GM19328 (cell line): ENCODE measurements around the gene MPDU1.
"Not testable (repeated sequence)": the region's sequence is repeated elsewhere in the genome, so short reads cannot be mapped to it uniquely, and the experiment has no call there.

Source experiments
- ATAC-seq: cut with Tn5 transposase; IDR thresholded peaks from one replicate; pipeline ENCODE4 v1.9.1; 2021; ENCODE audit warnings: mild to moderate bottlenecking, moderate library complexity; ENCODE audit not compliant: unreplicated experiment

MPDU1 gene

DNA sequence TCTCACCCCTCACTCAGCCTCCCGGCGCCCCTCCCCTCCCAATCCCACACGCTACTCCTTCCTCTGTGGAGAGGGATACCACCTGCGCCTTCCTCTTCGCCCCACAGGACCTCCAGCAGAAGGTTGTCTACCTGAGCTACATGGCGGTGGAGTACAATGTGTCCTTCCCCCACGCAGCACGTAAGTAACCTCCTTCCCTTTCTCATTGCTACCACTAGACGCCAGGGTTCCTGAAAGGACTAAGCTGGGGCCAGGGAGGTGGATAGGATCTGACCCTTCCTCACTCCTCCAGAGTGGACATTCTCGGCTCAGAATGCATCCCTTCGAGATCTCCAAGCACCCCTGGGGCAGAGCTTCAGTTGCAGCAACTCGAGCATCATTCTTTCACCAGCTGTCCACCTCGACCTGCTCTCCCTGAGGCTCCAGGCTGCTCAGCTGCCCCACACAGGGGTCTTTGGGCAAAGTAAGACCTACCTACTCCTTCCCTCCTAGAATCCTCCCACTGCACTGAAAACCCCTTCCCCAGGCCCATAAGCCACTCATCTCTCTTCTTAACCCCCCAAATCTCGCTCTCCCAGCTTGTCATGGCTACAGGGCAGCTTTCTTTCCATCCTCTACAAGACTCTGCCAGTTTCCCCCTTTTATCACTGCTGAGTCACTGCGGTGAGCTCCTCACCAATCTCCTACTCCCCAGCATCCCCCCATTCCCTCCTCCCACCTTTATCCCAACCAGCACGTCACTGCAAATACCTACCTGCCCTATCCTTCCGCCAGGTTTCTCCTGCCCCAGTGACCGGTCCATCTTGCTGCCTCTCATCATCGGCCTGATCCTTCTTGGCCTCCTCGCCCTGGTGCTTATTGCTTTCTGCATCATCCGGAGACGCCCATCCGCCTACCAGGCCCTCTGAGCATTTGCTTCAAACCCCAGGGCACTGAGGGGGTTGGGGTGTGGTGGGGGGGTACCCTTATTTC, 2.8 kb upstream of the MPDU1 start:
- no peak for ATAC-seq

DNA sequence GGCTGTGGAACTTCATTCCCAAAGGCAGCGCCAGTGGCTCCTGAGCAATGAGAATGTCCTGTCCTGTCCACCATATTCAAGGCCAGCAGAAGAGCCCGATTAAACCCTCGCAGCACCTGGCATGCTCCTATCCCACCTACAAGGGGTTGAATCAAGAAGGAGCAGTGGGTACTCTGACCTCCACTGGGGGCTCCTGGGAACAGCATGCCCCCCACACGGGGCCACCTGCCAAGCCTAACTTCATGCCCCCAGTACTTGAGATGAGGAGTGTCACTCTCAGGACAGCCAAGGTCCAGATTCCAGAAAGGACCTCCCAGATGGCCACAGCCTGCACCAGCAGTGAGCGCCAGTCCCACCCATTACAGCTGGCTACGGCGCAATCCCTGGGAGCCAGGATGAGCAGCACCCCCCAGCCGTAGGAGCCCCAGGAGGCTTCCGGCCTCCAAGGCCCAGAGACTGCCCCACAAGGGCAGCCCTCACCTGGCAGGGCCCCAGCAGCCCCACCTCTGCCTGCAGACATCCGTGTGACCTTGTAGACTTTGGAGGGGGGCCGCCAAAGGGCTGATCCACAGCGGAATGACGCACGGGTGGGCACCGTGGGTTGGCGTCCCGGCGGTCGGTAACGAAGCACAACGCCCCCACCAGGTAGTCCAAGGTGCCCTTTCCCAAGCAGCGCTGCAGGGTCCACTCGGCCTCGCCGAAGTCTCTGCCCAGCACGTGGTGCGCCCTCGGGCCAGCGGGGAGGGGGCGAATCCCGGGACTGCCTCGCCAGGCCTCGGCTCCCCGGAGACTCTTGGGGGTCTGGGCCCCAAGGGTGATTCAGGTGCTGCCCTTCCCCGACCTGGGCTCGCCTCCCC, 1.0 kb upstream of the MPDU1 start:
- no peak for ATAC-seq

DNA sequence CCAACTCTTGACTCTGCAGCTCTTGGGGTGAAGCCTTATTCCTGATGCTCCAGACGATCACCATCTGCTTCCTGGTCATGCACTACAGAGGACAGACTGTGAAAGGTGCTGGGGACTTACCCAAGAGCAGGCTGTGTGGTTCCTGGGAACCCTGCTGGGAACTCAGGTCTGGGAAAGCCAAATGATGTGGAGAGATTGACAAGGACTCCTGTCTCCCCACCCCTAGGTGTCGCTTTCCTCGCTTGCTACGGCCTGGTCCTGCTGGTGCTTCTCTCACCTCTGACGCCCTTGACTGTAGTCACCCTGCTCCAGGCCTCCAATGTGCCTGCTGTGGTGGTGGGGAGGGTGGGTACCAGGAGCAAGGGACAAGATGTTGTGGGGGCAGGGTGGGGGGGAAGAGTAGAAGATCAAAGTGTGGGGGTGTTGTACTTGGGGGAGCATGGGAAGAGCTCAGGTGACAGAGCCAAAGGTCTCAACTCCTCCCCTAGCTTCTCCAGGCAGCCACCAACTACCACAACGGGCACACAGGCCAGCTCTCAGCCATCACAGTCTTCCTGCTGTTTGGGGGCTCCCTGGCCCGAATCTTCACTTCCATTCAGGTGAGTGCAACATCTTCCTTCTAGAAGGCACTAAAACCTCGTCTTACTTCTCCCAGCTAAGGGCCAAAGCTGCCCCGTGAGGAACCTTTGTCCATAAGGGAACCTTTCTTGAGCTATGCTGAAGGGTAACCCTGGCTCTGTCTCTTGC, 3.2 kb downstream of the MPDU1 start:
- ATAC-seq: no peak

DNA sequence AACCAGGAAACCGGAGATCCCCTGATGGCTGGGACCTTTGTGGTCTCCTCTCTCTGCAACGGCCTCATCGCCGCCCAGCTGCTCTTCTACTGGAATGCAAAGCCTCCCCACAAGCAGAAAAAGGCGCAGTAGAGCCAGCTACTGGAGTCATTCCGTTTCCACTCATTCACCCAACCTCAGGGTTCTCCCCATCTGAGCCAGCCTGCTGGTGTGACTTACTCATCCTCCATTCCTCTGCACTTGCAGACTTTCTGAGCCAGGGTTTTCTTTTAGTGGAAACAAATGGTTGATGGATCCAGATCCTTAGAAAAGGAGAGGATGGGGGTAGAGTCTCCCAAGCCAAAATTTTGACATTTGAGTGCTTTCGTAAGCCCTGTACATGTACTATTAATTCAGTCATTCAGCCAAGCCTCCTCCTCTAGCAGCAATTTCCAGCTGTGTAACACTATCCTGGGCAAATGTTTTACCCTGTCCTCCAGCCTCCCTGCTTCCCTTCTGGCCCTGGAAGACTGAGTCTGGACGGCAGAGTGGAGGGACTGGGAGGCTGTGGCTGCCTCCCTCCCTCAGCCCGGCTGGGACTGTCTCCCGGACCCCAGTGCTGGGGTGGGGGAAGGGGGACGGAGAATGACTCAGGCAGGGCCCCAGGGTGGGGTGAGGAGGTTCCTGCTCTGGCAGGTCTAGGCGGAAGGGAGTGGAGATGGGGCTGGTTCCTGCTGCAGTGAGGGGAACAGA, 3.9 kb downstream of the MPDU1 start:
- no peak for ATAC-seq

DNA sequence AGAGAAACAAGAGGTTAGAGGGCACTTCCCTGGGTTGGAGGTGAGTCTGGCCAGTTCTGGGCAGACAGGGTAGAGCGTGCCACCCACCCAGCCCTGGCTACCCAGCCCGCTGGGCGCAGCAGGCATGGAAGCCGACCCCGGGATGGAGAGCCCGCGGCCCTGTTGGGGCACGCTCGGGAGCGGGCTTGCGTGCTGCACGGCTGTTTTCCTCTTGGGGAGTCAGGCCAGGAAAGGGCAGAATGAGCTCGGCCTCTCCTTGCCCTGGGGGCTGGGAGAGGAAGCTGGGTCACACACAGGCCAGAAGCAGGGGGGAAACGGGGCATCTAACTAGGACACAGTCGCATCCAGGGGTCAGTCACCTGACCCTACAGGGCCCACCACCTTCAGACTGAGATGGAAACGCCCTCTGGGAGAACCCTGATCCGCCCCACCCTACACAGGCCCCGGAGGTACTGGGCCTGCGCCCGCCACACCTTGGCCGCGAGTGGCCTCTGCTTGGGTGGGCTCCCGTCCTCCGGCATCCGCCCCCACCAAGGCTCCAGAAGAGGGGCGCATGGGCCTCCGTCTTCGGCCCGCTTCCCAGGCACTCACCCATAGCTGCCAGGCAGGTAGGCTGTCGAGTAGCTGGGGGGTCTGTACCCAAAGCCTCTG, 5.0 kb downstream of the MPDU1 start:
- no peak for ATAC-seq

DNA sequence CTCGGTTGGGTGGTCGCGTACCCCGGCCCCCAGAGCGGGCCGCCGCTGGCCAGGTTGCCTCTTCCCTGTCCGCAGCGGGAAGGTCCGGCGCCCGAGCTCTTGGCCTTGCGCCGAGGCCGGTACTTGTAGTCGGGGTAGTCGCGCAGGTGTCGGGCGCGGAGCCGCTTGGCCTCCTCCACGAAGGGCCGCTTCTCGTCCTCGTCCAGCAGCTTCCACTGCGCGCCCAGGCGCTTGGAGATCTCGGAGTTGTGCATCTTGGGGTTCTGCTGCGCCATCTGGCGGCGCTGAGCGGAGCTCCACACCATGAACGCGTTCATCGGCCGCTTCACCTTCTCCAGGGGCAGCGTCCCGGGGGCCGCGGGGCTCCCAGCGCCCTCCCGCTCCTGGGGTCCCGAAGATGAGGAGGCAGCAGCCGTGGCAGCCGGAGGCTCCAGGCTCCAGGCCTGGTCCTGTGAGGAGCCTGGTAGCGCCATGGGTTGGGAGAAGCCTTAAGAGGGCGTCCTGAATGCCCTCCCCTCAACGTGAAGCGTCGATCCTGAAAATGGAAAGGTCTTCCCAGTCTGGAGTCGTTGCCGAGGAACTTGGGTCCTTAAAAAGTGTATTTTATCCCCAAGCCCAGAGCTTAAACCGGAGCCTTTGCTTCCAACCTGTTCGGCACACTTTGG, 5.7 kb downstream of the MPDU1 start:
- ATAC-seq: no peak

DNA sequence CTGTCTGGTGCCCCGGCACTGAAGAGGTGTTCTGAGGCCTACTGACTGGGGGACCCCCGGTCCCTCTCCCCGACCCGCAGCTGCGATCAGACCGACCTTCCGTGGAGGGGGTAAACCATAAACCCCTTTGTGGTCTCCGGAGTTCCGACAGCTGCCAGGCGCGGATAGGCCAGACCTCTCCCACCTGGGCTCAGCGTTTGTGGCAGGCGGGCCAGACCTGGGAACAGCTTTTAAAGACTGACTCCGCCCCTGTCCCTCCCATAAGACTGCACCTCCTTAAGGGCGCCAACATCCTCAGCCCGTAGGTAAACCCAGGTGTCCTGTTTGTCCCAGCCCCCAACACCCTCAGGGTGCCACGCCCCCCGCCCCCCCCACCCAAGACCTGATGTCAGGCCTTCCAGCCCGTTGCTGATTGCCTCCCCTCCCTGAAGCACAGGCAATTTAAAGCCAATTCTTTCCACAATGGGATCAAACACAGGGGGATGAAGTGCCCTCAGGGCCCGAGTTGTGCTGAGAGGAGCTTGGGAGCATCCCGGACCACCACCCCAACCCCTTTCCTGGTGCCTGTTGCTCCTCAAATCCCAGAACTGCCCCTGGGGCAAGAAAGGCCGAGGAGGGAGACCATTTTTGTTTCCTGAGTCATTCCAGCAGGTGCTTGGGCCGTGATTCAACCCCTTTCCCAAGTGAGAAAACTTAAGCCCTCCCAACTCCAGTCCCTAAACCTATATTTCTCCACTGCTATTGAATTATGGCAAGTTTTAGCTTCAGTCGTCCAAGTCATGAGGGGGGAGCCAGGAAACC, 6.4 kb downstream of the MPDU1 start, which contains the start of gene SOX15:
SOX15 (minus strand) TSS at position 204 of the 801 bp plus-strand sequence. CDS start 418 bp downstream, outside the sequence.
- no peak for ATAC-seq

DNA sequence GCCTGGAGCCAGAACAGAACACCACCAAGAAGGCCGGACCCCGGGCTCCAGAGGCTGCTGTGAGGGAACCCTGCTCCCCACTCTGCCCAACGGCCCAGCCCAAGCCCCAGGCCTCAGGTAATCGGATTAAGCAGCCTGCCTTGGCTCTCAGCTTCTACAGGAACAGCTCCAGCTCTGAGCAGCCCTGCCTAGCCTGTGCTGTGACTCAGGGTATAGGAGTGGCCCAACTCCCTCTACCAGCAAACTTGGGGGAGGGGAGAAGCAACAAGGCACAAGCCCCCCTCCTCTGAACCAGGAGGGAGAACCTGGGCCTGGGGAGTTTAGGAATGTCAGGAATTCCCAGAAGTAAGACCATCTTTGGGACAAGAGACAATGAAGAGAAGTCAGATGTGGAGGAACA, 7.1 kb downstream of the MPDU1 start:
- no peak for ATAC-seq

DNA sequence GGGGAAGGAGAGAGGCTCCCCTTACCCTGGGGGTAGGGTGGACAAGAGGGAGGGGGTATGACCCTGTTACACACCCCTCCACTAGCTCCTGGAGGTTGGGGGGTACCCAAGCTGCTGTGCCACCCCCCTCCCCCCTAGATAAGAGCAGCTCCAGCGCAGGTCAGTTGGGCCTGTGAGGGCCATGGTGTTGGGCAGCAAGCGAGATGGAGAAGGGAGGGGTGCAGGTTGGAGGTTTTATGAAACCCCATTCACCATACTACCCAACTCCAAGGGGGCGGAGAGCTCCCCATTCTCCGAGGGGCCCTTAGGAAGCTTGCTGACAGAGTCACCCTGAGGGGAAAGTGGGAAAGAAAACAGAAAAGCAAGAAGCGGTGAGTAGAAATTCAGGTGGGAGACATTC, 7.9 kb downstream of the MPDU1 start:
- ATAC-seq: no peak

DNA sequence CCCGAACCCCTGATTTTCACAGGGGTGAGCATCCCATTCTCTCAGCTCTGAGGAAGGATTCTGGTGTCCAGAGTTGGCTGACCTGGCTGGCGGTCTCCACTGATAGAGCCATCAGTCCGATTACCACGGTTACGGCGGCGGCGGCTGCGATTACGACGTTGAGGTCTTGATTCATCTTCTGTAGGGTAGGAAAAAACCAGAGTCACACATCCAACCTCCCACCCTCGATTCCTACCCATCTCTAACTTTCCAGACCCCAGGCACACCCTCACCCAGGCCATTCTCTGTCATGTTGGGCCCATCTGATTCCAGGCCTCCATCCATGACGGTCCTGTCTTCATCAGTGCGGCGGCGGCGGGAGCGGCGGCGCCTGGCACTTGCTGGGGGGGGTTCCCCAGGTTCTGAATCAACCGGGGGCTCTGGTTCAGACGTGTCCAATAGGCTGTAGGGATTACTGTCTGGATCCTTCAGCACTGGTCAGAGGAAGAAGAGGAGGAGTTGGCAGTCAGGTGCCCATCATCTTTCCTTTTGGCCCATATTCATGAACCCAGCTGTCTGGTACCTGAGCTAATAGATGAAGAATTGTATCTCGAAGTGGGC, 8.9 kb downstream of the MPDU1 start:
- no peak for ATAC-seq

DNA sequence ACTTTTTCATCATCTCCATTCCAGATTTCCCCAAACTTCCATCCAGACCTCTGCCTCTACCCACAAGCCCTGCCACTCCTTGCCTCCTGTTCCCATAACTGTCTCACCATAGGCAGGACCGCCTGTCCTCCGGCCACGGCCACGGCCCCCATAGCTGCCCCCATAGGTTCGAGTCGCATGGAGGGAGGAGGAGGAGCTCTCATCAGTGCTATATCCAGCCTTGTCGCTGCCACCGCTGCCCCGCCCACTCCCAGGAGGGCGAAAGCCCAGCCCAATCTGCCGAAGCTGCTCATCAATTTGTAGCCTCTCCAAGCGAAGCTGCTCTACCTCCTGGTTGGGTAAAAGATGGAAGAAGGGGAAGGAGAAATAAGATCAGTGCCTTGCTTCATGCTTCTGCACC, 9.6 kb downstream of the MPDU1 start:
- ATAC-seq: no peak

DNA sequence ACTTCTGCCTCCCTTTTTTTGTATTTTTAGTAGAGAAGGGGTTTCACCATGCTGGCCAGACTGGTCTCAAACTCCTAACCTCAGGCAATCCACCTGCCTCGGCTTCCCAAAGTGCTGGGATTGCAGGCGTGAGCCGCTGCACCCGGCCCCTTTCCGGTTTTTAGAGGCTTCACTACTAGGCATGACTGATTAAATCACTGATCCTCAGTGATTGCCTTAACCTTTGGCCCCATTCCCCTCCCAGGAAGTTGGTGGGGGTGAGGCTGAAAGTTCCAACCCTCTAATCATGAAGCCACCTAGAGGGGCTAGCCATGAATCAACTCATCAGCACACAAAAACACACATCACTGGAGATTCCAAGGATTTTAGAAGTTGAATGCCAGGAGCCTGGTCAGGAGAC, 13.9 kb downstream of the MPDU1 start:
- not testable (repeated sequence) for ATAC-seq

DNA sequence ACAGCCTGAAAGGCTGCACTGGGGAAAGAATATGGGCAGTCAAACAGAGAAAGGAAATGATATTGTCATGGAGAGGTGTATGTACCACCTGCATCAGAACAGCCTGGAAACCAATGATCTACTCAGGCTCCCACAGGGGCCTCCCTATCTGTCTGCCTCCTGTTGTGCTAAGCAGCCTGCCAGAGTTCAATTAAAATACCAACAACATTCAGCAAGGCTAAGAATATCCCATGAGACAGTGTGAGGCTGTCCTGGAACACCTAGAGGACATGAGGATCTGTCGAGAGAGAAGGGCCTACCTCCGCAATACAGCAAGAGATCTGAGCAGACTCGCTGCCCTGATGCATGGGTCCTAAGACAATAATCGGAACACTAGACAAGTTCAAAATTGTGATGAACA, 22.6 kb downstream of the MPDU1 start:
- no peak for ATAC-seq

DNA sequence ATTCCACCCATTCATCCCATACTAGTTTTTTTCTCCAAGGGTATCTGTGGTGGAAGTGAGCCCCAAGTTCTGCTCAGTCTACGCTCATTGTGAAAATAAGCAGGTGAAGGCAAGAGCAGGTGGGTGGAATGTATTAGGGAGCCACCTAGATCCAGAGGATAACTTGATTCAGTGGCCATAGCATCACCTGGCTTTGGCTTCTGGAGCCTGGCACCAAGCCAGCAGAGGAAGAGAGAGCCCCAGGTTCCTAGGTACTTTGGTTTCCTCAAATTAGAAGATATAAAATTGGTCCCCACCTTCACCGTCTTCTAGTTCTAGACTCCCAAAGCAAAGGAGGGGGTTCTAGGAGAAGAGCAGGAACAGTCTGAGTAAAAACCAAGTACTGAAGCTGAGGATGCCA, 27.0 kb downstream of the MPDU1 start:
- ATAC-seq: no peak

DNA sequence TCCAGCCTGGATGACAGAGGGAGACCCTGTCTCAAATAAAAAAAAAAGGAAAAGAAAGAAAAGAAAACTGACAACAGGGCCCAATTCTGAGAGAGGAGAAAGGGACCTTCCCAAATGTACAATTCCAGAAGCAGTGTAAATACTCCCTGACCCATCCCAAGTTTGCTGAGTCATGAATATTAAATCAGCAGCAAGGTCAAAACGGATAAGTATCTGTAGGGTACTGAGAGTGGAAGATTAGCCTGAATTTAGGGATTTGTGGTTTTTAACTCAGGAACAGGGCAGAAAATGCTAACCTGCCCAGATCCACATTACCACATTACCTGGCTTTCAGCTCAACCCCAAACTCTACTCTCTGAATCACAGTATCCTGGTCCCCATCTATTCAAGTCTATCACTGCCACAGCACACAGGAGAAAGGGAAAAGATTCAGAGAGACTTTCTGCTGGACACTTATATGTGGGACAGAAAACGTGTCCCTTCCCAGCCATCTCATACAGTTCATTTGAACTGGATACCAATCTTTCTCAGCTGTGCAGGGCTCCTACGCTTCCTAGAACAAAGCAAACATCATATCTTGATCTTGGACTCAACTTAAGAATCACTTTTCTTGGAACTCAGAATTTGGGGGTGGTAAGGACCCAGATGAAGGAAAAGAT, 28.1 kb downstream of the MPDU1 start:
- no peak for ATAC-seq

DNA sequence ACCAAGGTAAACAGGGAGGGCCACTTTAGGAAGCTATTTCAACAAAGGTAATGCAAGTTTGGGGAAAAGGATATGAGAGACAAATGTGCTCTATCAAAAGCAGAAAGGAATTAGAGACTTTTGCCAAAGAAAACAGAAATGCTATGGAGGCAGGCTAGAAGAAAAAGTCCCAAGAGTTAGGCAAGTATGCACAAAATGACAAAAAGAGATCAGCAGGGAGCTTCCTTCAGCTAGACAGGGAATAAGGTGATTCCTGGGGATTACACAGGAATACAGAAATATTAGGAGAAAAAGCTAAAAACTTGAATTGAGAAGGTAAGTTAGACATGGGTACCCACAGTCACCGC, 28.6 kb downstream of the MPDU1 start:
- no peak for ATAC-seq

DNA sequence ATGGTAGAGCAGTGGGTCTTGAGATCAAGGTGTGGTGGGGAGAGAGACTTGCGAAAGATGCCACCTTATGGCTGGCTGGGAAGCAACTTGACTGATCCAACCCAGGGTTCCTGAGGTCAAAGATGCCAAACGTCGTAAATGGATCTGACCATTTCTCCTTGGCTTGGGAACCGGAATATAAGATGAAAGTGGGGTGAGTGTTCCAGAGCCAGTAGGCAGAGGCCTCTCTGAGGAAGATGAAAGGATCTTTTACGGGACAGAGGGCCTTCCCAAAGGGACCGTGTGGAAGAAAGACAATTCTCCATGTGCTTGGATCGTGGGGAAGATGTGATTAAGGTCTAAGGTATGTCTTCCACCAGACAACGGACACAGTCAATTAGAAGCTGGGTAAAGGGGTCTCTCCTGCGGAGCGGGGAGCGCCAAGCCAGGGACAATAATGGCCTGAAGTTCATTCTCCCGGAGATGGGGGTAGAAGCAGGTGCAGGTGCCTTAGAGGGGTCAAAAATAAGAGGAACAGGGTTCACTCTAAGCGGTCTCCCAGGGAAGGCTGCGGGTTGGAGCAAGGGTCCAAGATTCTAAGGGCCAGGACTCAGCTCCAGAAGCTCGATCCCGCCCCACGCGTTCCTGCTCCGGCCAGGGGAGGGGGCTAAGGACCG, 30.2 kb downstream of the MPDU1 start:
- ATAC-seq: no peak
